A549 (cell line): ENCODE results near the gene CD81.

Source experiments
- BHLHE40 ChIP-seq: IDR thresholded peaks from 2 replicates; pipeline ENCODE4 v1.6.1; 2012; ENCODE audit warnings: low read depth, low read length, inconsistent platforms
- CEBPB ChIP-seq, 2 experiments: fragments of >200 bp in 1 of 2; sonication (Bioruptor Twin) in 1 of 2; formaldehyde crosslinking in 1 of 2; IDR thresholded peaks; 2 replicates each; pipeline ENCODE4 v1.6.1; 2012 to 2016
- EP300 ChIP-seq, 2 experiments: fragments of >200 bp; sonication (Bioruptor Twin); formaldehyde crosslinking; IDR thresholded peaks; 2 replicates in 1 of 2; 3 replicates in 1 of 2; pipeline ENCODE4 v1.6.1; 2016 to 2017
- HOXB13 ChIP-seq: fragments of 250-450 bp; sonication (Bioruptor Pico); IDR thresholded peaks from 2 replicates; pipeline ENCODE4 v1.5.0; 2020; ENCODE audit warnings: low read depth, mild to moderate bottlenecking, moderate library complexity
- MYC ChIP-seq: IDR thresholded peaks from 2 replicates; pipeline ENCODE4 v1.6.1; 2012; ENCODE audit warnings: mild to moderate bottlenecking, inconsistent platforms, low read length, improper control_type of control experiment, borderline replicate concordance
- RAD21 ChIP-seq, 2 experiments: fragments of >200 bp in 1 of 2; sonication (Bioruptor Twin) in 1 of 2; formaldehyde crosslinking in 1 of 2; IDR thresholded peaks in 1 of 2; conservative IDR thresholded peaks in 1 of 2; 2 replicates in 1 of 2; 3 replicates in 1 of 2; pipeline ENCODE4 v1.6.1; 2012 to 2018; ENCODE audit warnings: inconsistent platforms in 1 of 2
- REST ChIP-seq: fragments of 200-600 bp; sonication (generic); IDR thresholded peaks from 2 replicates; pipeline ENCODE4 v1.6.1; 2016; ENCODE audit warnings: antibody characterized with exemption, mild to moderate bottlenecking, moderate library complexity
- TF ChIP-seq, protein P1 (sequence below): fragments of >200 bp; sonication (Bioruptor Twin); formaldehyde crosslinking; IDR thresholded peaks from 3 replicates; pipeline ENCODE4 v1.5.1; 2016

GRCh38 chr11:2387266-2387987 is 10.3 kb downstream of the CD81 start:
- TF ChIP-seq REST (no peak), HOXB13 (CRISPR knock-in tag) (no peak), MYC (no peak), CEBPB (IDR thresholded peaks at IDR 0.05) (no peak), EP300 (IDR thresholded peaks at IDR 0.05) (no peak), RAD21 (conservative IDR thresholded peaks at IDR 0.05 in 1 of 2, IDR thresholded peaks at IDR 0.05 in 1 of 2) (no peak), BHLHE40 (no peak)
- TF ChIP-seq, protein P1, sequence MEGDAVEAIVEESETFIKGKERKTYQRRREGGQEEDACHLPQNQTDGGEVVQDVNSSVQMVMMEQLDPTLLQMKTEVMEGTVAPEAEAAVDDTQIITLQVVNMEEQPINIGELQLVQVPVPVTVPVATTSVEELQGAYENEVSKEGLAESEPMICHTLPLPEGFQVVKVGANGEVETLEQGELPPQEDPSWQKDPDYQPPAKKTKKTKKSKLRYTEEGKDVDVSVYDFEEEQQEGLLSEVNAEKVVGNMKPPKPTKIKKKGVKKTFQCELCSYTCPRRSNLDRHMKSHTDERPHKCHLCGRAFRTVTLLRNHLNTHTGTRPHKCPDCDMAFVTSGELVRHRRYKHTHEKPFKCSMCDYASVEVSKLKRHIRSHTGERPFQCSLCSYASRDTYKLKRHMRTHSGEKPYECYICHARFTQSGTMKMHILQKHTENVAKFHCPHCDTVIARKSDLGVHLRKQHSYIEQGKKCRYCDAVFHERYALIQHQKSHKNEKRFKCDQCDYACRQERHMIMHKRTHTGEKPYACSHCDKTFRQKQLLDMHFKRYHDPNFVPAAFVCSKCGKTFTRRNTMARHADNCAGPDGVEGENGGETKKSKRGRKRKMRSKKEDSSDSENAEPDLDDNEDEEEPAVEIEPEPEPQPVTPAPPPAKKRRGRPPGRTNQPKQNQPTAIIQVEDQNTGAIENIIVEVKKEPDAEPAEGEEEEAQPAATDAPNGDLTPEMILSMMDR, result no peak
